Measurements from ENCODE around the gene ZNF33B. TPM values are rescaled to one million over a fixed set of nuclear protein-coding genes. Genes with fewer than 3 reads are reported as not detected.

The ZNF33B gene
- total RNA-seq, 1 experiment from 2014 or later = 39.6 TPM

DNA sequence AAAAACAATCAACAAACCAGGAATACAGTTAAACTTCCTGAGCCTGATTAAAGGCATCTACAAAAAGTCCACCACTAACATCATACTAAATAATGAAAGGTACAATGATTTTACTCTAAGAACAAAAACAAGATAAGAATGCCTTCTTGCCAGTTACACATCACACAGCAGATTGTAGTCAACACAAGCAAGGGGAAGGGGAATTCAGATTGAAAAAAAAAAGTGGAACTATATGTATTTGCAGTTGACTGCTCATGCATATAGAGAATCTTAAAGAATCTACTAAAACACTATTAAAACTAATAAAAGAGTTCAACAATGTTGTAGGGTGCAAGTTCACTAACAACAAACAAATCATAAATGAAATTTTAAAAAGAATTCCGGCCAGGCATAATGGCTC, 28.5 kb downstream of the ZNF33B start:
- H3K27me3 ChIP-seq (ENCODE audit: insufficient read depth, low read length) = no peaks in the 10 kb centered on the region
- H3K79me1 ChIP-seq (ENCODE audit: insufficient read depth, low read depth, low read length, poor library complexity, severe bottlenecking) = no peaks in the 10 kb centered on the region
- no peak overlapping the region for H3K18ac ChIP-seq (ENCODE audit: insufficient read length, low read depth, low read length)
- H4K91ac ChIP-seq (ENCODE audit: insufficient read length, low read depth, low read length) = no peak overlapping the region
- no peak overlapping the region for H3K27ac Mint-ChIP-seq
- H3T11ph ChIP-seq (ENCODE audit: low read length) = no peak overlapping the region
- H3K4me1 Mint-ChIP-seq = no peaks in the 10 kb centered on the region
- no peak overlapping the region for H3K27ac ChIP-seq (ENCODE audit: insufficient read length, low read depth, low read length)
- H2AK5ac ChIP-seq (ENCODE audit: insufficient read length, low read length) = no peak overlapping the region
- no peaks in the 10 kb centered on the region for H3K79me2 ChIP-seq (ENCODE audit: insufficient read depth, low read length)
- H2BK12ac ChIP-seq (ENCODE audit: insufficient read length, low read depth, low read length) = no peak overlapping the region
- H3K4me1 ChIP-seq (ENCODE audit: insufficient read depth, low read length) = no peaks in the 10 kb centered on the region
- no peak overlapping the region for H2AFZ ChIP-seq (ENCODE audit: low read length)
- H2BK15ac ChIP-seq (ENCODE audit: low read depth, low read length) = no peak overlapping the region
- H3K9ac ChIP-seq (ENCODE audit: extremely low read depth, insufficient read length, low read length) = no peak overlapping the region
- H4K8ac ChIP-seq (replicated peaks; ENCODE audit: insufficient read length, low read depth, low read length) = no peak overlapping the region
- no peak overlapping the region for H3K56ac ChIP-seq (ENCODE audit: insufficient read length, low read depth, low read length)
- H3K14ac ChIP-seq (ENCODE audit: insufficient read depth, low read length) = no peak overlapping the region
- no peak overlapping the region for H4K5ac ChIP-seq (ENCODE audit: insufficient read length, low read depth, low read length)
- no peak overlapping the region for H3K4ac ChIP-seq (ENCODE audit: low read depth, low read length)
- H3K27me3 Mint-ChIP-seq (ENCODE audit: low read depth) = no peaks in the 10 kb centered on the region; the same call in 1 of the 2 replicates
- no CpG with 5 or more reads among the region's 1 CpG for WGBS (ENCODE audit: extremely low coverage, insufficient read length, low lambda C conversion rate)
- no peak overlapping the region for H2BK5ac ChIP-seq (ENCODE audit: insufficient read length, low read length)
- H3K23ac ChIP-seq (ENCODE audit: insufficient read length, low read depth, low read length) = no peak overlapping the region
- no peak overlapping the region for H2BK20ac ChIP-seq (ENCODE audit: low read depth, low read length, poor library complexity, severe bottlenecking)
- no peak overlapping the region for H2BK120ac ChIP-seq (ENCODE audit: low read depth, low read length, poor library complexity, severe bottlenecking)
- peaks cover 2 to 24% of the 10 kb centered on the region in 2 experiments; a peak in 4 of 5 replicates for H3K9me3 Mint-ChIP-seq
- H3K4me3 Mint-ChIP-seq = no peak overlapping the region
- peaks cover 44 to 60% (median 53%) of the 10 kb centered on the region in 3 experiments for H3K36me3 Mint-ChIP-seq (ENCODE audit: insufficient read depth in 1 of 3, low read depth in 3 of 3)
- H3K9me3 ChIP-seq (ENCODE audit: control insufficient read depth, low read depth, low read length) = no peaks in the 10 kb centered on the region
- TF ChIP-seq, protein P1, sequence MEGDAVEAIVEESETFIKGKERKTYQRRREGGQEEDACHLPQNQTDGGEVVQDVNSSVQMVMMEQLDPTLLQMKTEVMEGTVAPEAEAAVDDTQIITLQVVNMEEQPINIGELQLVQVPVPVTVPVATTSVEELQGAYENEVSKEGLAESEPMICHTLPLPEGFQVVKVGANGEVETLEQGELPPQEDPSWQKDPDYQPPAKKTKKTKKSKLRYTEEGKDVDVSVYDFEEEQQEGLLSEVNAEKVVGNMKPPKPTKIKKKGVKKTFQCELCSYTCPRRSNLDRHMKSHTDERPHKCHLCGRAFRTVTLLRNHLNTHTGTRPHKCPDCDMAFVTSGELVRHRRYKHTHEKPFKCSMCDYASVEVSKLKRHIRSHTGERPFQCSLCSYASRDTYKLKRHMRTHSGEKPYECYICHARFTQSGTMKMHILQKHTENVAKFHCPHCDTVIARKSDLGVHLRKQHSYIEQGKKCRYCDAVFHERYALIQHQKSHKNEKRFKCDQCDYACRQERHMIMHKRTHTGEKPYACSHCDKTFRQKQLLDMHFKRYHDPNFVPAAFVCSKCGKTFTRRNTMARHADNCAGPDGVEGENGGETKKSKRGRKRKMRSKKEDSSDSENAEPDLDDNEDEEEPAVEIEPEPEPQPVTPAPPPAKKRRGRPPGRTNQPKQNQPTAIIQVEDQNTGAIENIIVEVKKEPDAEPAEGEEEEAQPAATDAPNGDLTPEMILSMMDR (conservative IDR thresholded peaks at IDR 0.05) = no peak
- no peaks in the 10 kb centered on the region for H3K23me2 ChIP-seq (ENCODE audit: insufficient read length, low read depth, low read length, poor library complexity, severe bottlenecking)
- H3K4me2 ChIP-seq (ENCODE audit: insufficient read depth, insufficient read length, low read length) = no peak overlapping the region
- no peak for DNase-seq
- no peaks in the 10 kb centered on the region for H4K20me1 ChIP-seq (ENCODE audit: control insufficient read depth, insufficient read depth, insufficient read length)

All from H9 (cell line).